ENCODE data around the gene TFAP2C. TPM values are rescaled to one million over a fixed set of nuclear protein-coding genes. Genes with fewer than 3 reads are reported as not detected.

Gene TFAP2C
- total and polyA plus RNA-seq, 2 experiments from 2014 or later = 0.21 TPM; not detected in 1

GRCh38 chr20:56630086-56630493, 984 bp downstream of the TFAP2C start:
- Histone ChIP-seq H3K27ac (no peak overlapping the region), H3K4me3 (peak overlapping the region; percentile 35), H3K27me3 (peaks cover 100% of the 10 kb centered on the region), H3K9me3 (ENCODE audit: low read depth) (no peaks in the 10 kb centered on the region), H3K36me3 (no peaks in the 10 kb centered on the region), H3K4me1 (ENCODE audit: low read depth) (peaks cover 16% of the 10 kb centered on the region)
- peak; percentile 61 for TF ChIP-seq CTCF (IDR thresholded peaks at IDR 0.05; ENCODE audit: low read depth, low read length)
- peak; percentile 50 to 84 for DNase-seq (ENCODE audit: low read depth in 1 of 2, low spot score in 1 of 2)

- no peak for TF ChIP-seq CTCF (IDR thresholded peaks at IDR 0.05; ENCODE audit: low read depth, low read length)
- Histone ChIP-seq H3K27me3 (peaks cover 100% of the 10 kb centered on the region), H3K4me3 (peak overlapping the region; percentile 35), H3K4me1 (ENCODE audit: low read depth) (peaks cover 16% of the 10 kb centered on the region), H3K9me3 (ENCODE audit: low read depth) (no peaks in the 10 kb centered on the region), H3K27ac (no peak overlapping the region), H3K36me3 (no peaks in the 10 kb centered on the region)
- peak in 1 of 2 donors; percentile 34 for DNase-seq (ENCODE audit: low read depth in 1 of 2, low spot score in 1 of 2)
Observed at GRCh38 chr20:56630506-56631317, 1.6 kb downstream of the TFAP2C start.

- H3K4me1 ChIP-seq (ENCODE audit: low read depth) = peaks cover 16% of the 10 kb centered on the region
- H3K9me3 ChIP-seq (ENCODE audit: low read depth) = no peaks in the 10 kb centered on the region
- no peak for TF ChIP-seq CTCF (IDR thresholded peaks at IDR 0.05; ENCODE audit: low read depth, low read length)
- H3K27me3 ChIP-seq = peaks cover 100% of the 10 kb centered on the region
- H3K36me3 ChIP-seq = no peaks in the 10 kb centered on the region
- H3K4me3 ChIP-seq = peak overlapping the region; percentile 35
- H3K27ac ChIP-seq = no peak overlapping the region
- peak in 1 of 2 donors; percentile 34 for DNase-seq (ENCODE audit: low read depth in 1 of 2, low spot score in 1 of 2)
Observed at GRCh38 chr20:56631318-56631989, 2.3 kb downstream of the TFAP2C start.

GRCh38 chr20:56631990-56632327, 2.9 kb downstream of the TFAP2C start:
- Histone ChIP-seq H3K4me1 (ENCODE audit: low read depth) (peaks cover 16% of the 10 kb centered on the region), H3K27ac (no peak overlapping the region), H3K9me3 (ENCODE audit: low read depth) (no peaks in the 10 kb centered on the region), H3K4me3 (no peak overlapping the region), H3K27me3 (peaks cover 100% of the 10 kb centered on the region), H3K36me3 (no peaks in the 10 kb centered on the region)
- TF ChIP-seq CTCF (IDR thresholded peaks at IDR 0.05; ENCODE audit: low read depth, low read length) = no peak
- DNase-seq (ENCODE audit: low read depth in 1 of 2, low spot score in 1 of 2) = no peak

GRCh38 chr20:56634307-56634706, 5.2 kb downstream of the TFAP2C start:
- Histone ChIP-seq H3K4me1 (ENCODE audit: low read depth) (peaks cover 9% of the 10 kb centered on the region), H3K4me3 (no peak overlapping the region), H3K36me3 (no peaks in the 10 kb centered on the region), H3K9me3 (ENCODE audit: low read depth) (no peaks in the 10 kb centered on the region), H3K27me3 (peaks cover 85% of the 10 kb centered on the region), H3K27ac (no peak overlapping the region)
- no peak for TF ChIP-seq CTCF (IDR thresholded peaks at IDR 0.05; ENCODE audit: low read depth, low read length)
- no peak for DNase-seq (ENCODE audit: low read depth in 1 of 2, low spot score in 1 of 2)

All from cardiac muscle cell (in vitro differentiated cells and primary cell).